ENCODE data around the gene C21orf58.

C21orf58 gene

GRCh38 chr21:46351476-46352163, 27.9 kb upstream of the C21orf58 start:
- no peak for TF ChIP-seq CTCF (IDR thresholded peaks at IDR 0.05)

- TF ChIP-seq CTCF (IDR thresholded peaks at IDR 0.05), result no peak
Measured at GRCh38 chr21:46350981-46351380, 27.3 kb upstream of the C21orf58 start.

- TF ChIP-seq CTCF (IDR thresholded peaks at IDR 0.05), result no peak
Measured at GRCh38 chr21:46350571-46350970, 26.9 kb upstream of the C21orf58 start.

- no peak for TF ChIP-seq CTCF (IDR thresholded peaks at IDR 0.05)
Measured at GRCh38 chr21:46349134-46349760, 25.6 kb upstream of the C21orf58 start.

GRCh38 chr21:46347791-46348381, 24.2 kb upstream of the C21orf58 start:
- no peak for TF ChIP-seq CTCF (IDR thresholded peaks at IDR 0.05)

- no peak for TF ChIP-seq CTCF (IDR thresholded peaks at IDR 0.05)
Measured at GRCh38 chr21:46347203-46347550, 23.5 kb upstream of the C21orf58 start.

- TF ChIP-seq CTCF (IDR thresholded peaks at IDR 0.05), result no peak
Measured at GRCh38 chr21:46346296-46347202, 22.9 kb upstream of the C21orf58 start.

Data from LNCAP (cell line).